DND-41 (cell line): Measurements from ENCODE around the gene GBP5.
A peak's percentile ranks its signal among the peaks of the same experiment; 100 is the strongest.

Source experiments
- ATAC-seq: fragments of 200-7000 bp; cut with Tn5 transposase; 3 replicates; pipeline ENCODE4 v1.9.1; 2021; ENCODE audit warnings: low read depth; ENCODE audit not compliant: insufficient read depth
- DNase-seq: peaks from one replicate; pipeline ENCODE4 v3.0.0-alpha.2; 2020
- H2AFZ ChIP-seq: 2 replicates; pipeline ENCODE4 v1.6.0; 2012; ENCODE audit warnings: low read depth, low read length
- H3K27ac ChIP-seq: 2 replicates; pipeline ENCODE4 v1.5.1; 2012; ENCODE audit warnings: low read length, inconsistent platforms
- H3K27me3 ChIP-seq: fragments of 200-600 bp; sonication (generic); 2 replicates; pipeline ENCODE4 v1.6.0; 2012; ENCODE audit warnings: low read length, mild to moderate bottlenecking, inconsistent platforms; ENCODE audit not compliant: insufficient read depth, poor library complexity
- H3K36me3 ChIP-seq: 2 replicates; pipeline ENCODE4 v1.5.1; 2012; ENCODE audit warnings: low read length, inconsistent platforms; ENCODE audit not compliant: insufficient read depth
- H3K4me1 ChIP-seq: 2 replicates; pipeline ENCODE4 v1.5.1; 2012; ENCODE audit warnings: mild to moderate bottlenecking, low read length; ENCODE audit not compliant: insufficient read depth
- H3K4me2 ChIP-seq: 2 replicates; pipeline ENCODE4 v1.6.0; 2012; ENCODE audit warnings: mild to moderate bottlenecking, moderate library complexity, low read length, inconsistent platforms; ENCODE audit not compliant: insufficient read depth
- H3K4me3 ChIP-seq, 2 experiments: fragments of 200-600 bp in 1 of 2; shearing (Covaris generic) in 1 of 2; 2 replicates each; pipeline ENCODE4 v1.5.1; 2012 to 2016; ENCODE audit warnings: inconsistent platforms in 2 of 2, low read length in 2 of 2, mild to moderate bottlenecking in 2 of 2, low read depth in 1 of 2, moderate library complexity in 1 of 2
- H3K79me2 ChIP-seq: 2 replicates; pipeline ENCODE4 v1.6.0; 2012; ENCODE audit warnings: low read length, inconsistent platforms; ENCODE audit not compliant: insufficient read depth
- H3K9ac ChIP-seq: 2 replicates; pipeline ENCODE4 v1.6.0; 2012; ENCODE audit warnings: low read depth, mild to moderate bottlenecking, inconsistent platforms, low read length, moderate library complexity
- H3K9me3 ChIP-seq: 2 replicates; pipeline ENCODE4 v1.5.1; 2012; ENCODE audit warnings: low read length, moderate library complexity, mild to moderate bottlenecking, inconsistent platforms; ENCODE audit not compliant: insufficient read depth, severe bottlenecking
- H4K20me1 ChIP-seq: 2 replicates; pipeline ENCODE4 v1.6.0; 2012; ENCODE audit warnings: low read length; ENCODE audit not compliant: insufficient read depth
- EZH2 ChIP-seq: IDR thresholded peaks from 3 replicates; pipeline ENCODE4 v1.6.1; 2012; ENCODE audit warnings: borderline replicate concordance, low read depth, mild to moderate bottlenecking, moderate library complexity, low read length, inconsistent platforms; ENCODE audit not compliant: severe bottlenecking
- TF ChIP-seq, protein P1 (sequence below): IDR thresholded peaks from 2 replicates; pipeline ENCODE4 v1.5.1; 2012; ENCODE audit warnings: borderline replicate concordance, low read length, moderate library complexity, mild to moderate bottlenecking; ENCODE audit not compliant: poor library complexity, severe bottlenecking; ENCODE audit errors: extremely low read depth

Gene GBP5

DNA sequence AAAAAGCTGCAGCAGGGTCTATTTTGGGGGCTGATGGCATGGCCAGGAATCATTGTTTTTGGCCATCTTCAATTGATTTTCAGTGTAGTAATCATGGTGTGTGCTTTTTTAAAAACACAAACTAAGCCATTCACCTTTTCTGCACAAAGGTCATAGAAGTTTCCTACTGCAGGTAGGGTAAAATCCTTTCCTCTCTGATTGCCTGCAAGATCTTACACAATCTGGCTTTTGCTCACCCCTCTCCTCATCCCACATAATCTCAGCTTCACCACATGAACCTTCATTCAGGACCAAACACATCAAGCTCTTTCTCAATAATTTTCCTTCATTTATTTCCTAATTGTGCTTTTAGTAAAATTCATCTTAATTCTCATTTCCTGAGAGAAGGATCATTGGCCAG lies 38.3 kb upstream of the GBP5 start:
- Histone ChIP-seq H3K27me3 (no peaks in the 10 kb centered on the region), H3K4me1 (peaks cover 27% of the 10 kb centered on the region), H3K79me2 (no peaks in the 10 kb centered on the region), H2AFZ (peak overlapping the region; percentile 66; the same call in 1 of the 2 replicates), H3K36me3 (no peaks in the 10 kb centered on the region), H3K4me3 (no peak overlapping the region), H3K9ac (peak overlapping the region; percentile 28; the same call in 1 of the 2 replicates), H3K9me3 (no peaks in the 10 kb centered on the region), H3K27ac (peak overlapping the region; percentile 72), H3K4me2 (peak overlapping the region; percentile 46), H4K20me1 (no peaks in the 10 kb centered on the region)
- DNase-seq (no peak), ATAC-seq (no peak)
- TF ChIP-seq, protein P1, sequence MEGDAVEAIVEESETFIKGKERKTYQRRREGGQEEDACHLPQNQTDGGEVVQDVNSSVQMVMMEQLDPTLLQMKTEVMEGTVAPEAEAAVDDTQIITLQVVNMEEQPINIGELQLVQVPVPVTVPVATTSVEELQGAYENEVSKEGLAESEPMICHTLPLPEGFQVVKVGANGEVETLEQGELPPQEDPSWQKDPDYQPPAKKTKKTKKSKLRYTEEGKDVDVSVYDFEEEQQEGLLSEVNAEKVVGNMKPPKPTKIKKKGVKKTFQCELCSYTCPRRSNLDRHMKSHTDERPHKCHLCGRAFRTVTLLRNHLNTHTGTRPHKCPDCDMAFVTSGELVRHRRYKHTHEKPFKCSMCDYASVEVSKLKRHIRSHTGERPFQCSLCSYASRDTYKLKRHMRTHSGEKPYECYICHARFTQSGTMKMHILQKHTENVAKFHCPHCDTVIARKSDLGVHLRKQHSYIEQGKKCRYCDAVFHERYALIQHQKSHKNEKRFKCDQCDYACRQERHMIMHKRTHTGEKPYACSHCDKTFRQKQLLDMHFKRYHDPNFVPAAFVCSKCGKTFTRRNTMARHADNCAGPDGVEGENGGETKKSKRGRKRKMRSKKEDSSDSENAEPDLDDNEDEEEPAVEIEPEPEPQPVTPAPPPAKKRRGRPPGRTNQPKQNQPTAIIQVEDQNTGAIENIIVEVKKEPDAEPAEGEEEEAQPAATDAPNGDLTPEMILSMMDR, result no peak
- no peak for TF ChIP-seq EZH2

DNA sequence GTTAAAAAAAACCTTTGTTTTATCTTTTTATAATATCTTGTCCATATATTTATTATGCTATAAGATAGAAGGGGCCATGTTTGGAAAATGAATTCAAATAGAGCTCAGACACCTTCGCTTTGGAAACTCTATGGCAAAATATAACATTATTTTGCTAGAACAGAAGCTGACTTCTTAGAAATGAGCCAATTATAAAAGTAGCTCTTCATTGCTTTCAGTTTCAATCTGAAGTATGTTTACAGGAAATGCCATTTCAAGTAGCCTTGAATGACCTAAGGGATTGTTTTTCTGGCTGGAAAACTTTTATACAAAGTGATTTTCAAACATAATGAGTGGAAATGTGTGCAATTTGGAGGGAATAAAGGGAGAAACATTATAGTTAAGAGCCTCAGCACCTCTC lies 37.8 kb upstream of the GBP5 start:
- no peaks in the 10 kb centered on the region for H3K9me3 ChIP-seq
- no peaks in the 10 kb centered on the region for H4K20me1 ChIP-seq
- DNase-seq (no peak), ATAC-seq (peak; percentile 76)
- peak overlapping the region; percentile 72 for H3K27ac ChIP-seq
- H3K27me3 ChIP-seq, result no peaks in the 10 kb centered on the region
- no peaks in the 10 kb centered on the region for H3K79me2 ChIP-seq
- peak overlapping the region; percentile 28; the same call in 1 of the 2 replicates for H3K9ac ChIP-seq
- H3K4me1 ChIP-seq, result peaks cover 27% of the 10 kb centered on the region
- TF ChIP-seq, protein P1, result no peak
- peak overlapping the region; percentile 46 for H3K4me2 ChIP-seq
- 0 out of 4 replicates have a peak overlapping the region, but pooled peaks of 1 of the 2 experiments have one; percentile 17 for H3K4me3 ChIP-seq
- H2AFZ ChIP-seq, result peak overlapping the region; percentile 66
- H3K36me3 ChIP-seq, result no peaks in the 10 kb centered on the region

DNA sequence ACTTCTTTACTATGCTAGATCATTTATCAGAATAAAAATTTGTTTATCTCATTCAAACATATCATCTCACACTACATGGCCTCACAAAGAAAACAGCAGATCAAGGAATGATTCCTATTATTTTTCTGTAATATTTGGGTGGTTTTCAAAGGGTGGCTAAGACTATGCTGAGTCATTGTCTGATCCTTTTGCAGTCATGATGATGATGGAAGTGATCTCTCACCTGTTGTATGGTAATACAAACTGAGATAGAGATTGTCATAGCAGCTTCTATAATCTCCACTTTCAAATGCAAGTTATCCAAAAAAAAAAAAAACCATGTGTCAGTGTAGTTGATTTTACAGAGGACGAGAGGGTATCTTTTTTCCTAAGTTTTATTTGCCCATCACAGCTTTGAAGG lies 37.2 kb upstream of the GBP5 start:
- peak overlapping the region; percentile 72 for H3K27ac ChIP-seq
- no peak overlapping the region for H3K4me3 ChIP-seq
- H2AFZ ChIP-seq, result peak overlapping the region; percentile 12; the same call in 1 of the 2 replicates
- ATAC-seq (0 out of 3 replicates have a peak, but pooled peaks have one; percentile 31), DNase-seq (no peak)
- H3K9me3 ChIP-seq, result no peaks in the 10 kb centered on the region
- no peaks in the 10 kb centered on the region for H3K27me3 ChIP-seq
- H4K20me1 ChIP-seq, result no peaks in the 10 kb centered on the region
- H3K9ac ChIP-seq, result peak overlapping the region; percentile 28; the same call in 1 of the 2 replicates
- TF ChIP-seq EZH2, result no peak
- TF ChIP-seq, protein P1, result no peak
- H3K4me1 ChIP-seq, result peaks cover 27% of the 10 kb centered on the region
- H3K4me2 ChIP-seq, result peak overlapping the region; percentile 46; the same call in 1 of the 2 replicates
- H3K36me3 ChIP-seq, result no peaks in the 10 kb centered on the region
- H3K79me2 ChIP-seq, result no peaks in the 10 kb centered on the region
